ENCODE results near the gene TUBA1C. TPM values are rescaled to one million over a fixed set of nuclear protein-coding genes. Genes with fewer than 3 reads are reported as not detected.
A peak's percentile ranks its signal among the peaks of the same experiment; 100 is the strongest.

The TUBA1C gene
- total RNA-seq, 1 donor = 839 TPM

GRCh38 chr12:49322367-49322707 lies 57.5 kb downstream of the TUBA1C start:
- TF ChIP-seq CTCF (IDR thresholded peaks at IDR 0.05; ENCODE audit: insufficient read depth, low read length) = no peak
- no peak for DNase-seq (ENCODE audit: low read depth)
- H3K4me3 ChIP-seq (ENCODE audit: low read depth, low read length) = peak overlapping the region; percentile 82

GRCh38 chr12:49322708-49323523 lies 58.0 kb downstream of the TUBA1C start, which contains the start of gene TROAP:
Gene TROAP (plus strand): TSS chr12:49323255. CDS start chr12:49323609, 354 bp downstream.
- TF ChIP-seq CTCF (IDR thresholded peaks at IDR 0.05; ENCODE audit: insufficient read depth, low read length) = no peak
- H3K4me3 ChIP-seq (ENCODE audit: low read depth, low read length) = peak within 1 kb of the TSS; percentile 85
- DNase-seq (ENCODE audit: low read depth) = peak; percentile 98

GRCh38 chr12:49323524-49324097 lies 58.7 kb downstream of the TUBA1C start:
- DNase-seq (ENCODE audit: low read depth) = no peak
- peak overlapping the region; percentile 85 for H3K4me3 ChIP-seq (ENCODE audit: low read depth, low read length)
- TF ChIP-seq CTCF (IDR thresholded peaks at IDR 0.05; ENCODE audit: insufficient read depth, low read length) = no peak

Other genes with a start within 250 kb of the TUBA1C start
- 52.4 and 95.9 TPM in 2 replicates for gene PRKAG1, start 246.3 kb upstream of the TUBA1C start, total RNA-seq (ENCODE audit: low replicate concordance)
- 22.6 and 23.8 TPM in 2 replicates for gene KMT2D, start 204.3 kb upstream of the TUBA1C start, total RNA-seq (ENCODE audit: low replicate concordance)
- 0.25 and 0.54 TPM in 2 replicates for gene RHEBL1, start 195.1 kb upstream of the TUBA1C start, total RNA-seq (ENCODE audit: low replicate concordance)
- 0.41 TPM in 1 of 2 replicates, not detected in the other for gene DHH, start 170.3 kb upstream of the TUBA1C start, total RNA-seq (ENCODE audit: low replicate concordance)
- 20.2 and 57.3 TPM in 2 replicates for gene LMBR1L, start 154.2 kb upstream of the TUBA1C start, total RNA-seq (ENCODE audit: low replicate concordance)
- 159 and 2,451 TPM in 2 replicates for gene TUBA1B, start 133.7 kb upstream of the TUBA1C start, total RNA-seq (ENCODE audit: low replicate concordance)
- gene TUBA1A, start 76.0 kb upstream of the TUBA1C start, total RNA-seq (ENCODE audit: low replicate concordance) = 320 and 961 TPM in 2 replicates
- 0.18 and 0.33 TPM in 2 replicates for gene PRPH, start 30.1 kb downstream of the TUBA1C start, total RNA-seq (ENCODE audit: low replicate concordance)
- 4.0 and 11.3 TPM in 2 replicates for gene TROAP, start 58.2 kb downstream of the TUBA1C start, total RNA-seq (ENCODE audit: low replicate concordance)
- gene C1QL4, start 72.1 kb downstream of the TUBA1C start, total RNA-seq (ENCODE audit: low replicate concordance) = 0.18 TPM in 1 of 2 replicates, not detected in the other
- gene DNAJC22, start 81.8 kb downstream of the TUBA1C start, total RNA-seq (ENCODE audit: low replicate concordance) = 1.6 and 2.5 TPM in 2 replicates
- 25.1 and 34.1 TPM in 2 replicates for gene SPATS2, start 102.4 kb downstream of the TUBA1C start, total RNA-seq (ENCODE audit: low replicate concordance)

Measured in fibroblast of the aortic adventitia (primary cell).